GM12878 (cell line): ENCODE results near the gene LMO7. TPM values are rescaled to one million over a fixed set of nuclear protein-coding genes. Genes with fewer than 3 reads are reported as not detected.

Experiments
- ATAC-seq: fragments of 200-7000 bp; cut with Tn5 transposase; 3 replicates; pipeline ENCODE4 v1.9.1; 2020; ENCODE audit warnings: mild to moderate bottlenecking, moderate library complexity
- BruUV-seq: library from RNA; stranded (reverse); fragments of 400-500 nt; replicated peaks from 2 replicates; lab custom pipeline; 2021; lab: Mats Ljungman, UMichigan
- CTCF ChIA-PET: fragments of 300-600 bp; sonication (Branson Sonifier 250); formaldehyde crosslinking; extraction: SDS; loops from one replicate; lab custom pipeline; 2021; ENCODE audit warnings: inconsistent platforms; lab: Yijun Ruan, JAX
- POLR2A ChIA-PET: fragments of 350-600 bp; formaldehyde crosslinking; extraction: SDS; loops from one replicate; lab custom pipeline; 2021; ENCODE audit warnings: inconsistent platforms; lab: Charles Lee
- RAD21 ChIA-PET: fragments of 300-600 bp; sonication (Branson Sonifier 250); formaldehyde crosslinking; loops from one replicate; lab custom pipeline; 2023; ENCODE audit warnings: antibody characterized with exemption; ENCODE audit not compliant: unreplicated experiment; lab: Charles Lee
- SMC1A ChIA-PET: fragments of 300-600 bp; sonication (Branson Sonifier 250); formaldehyde crosslinking; loops from one replicate; lab custom pipeline; 2023; ENCODE audit not compliant: unreplicated experiment, uncharacterized antibody; lab: Charles Lee
- DNase-seq: peaks from one replicate; pipeline ENCODE4 v3.0.0-alpha.2; 2011; ENCODE audit warnings: low read depth, low spot score
- FAIRE-seq: peaks from 3 replicates; lab custom pipeline; 2011; peaks lifted over from hg19 to GRCh38; lab: Jason Lieb, UNC
- H2AFZ ChIP-seq: 2 replicates; pipeline ENCODE4 v1.6.0; 2011; ENCODE audit warnings: low read depth, low read length, control low read depth; ENCODE audit not compliant: control insufficient read depth
- H3K27ac ChIP-seq: 2 replicates; pipeline ENCODE4 v1.5.1; 2011; ENCODE audit warnings: control low read depth; ENCODE audit not compliant: control insufficient read depth, insufficient read depth
- H3K27me3 ChIP-seq, 2 experiments: replicated peaks in 1 of 2; 2 replicates each; pipeline versions ENCODE4 v1.6.0 to v1.6.1; 2011; ENCODE audit warnings: low read length in 1 of 2; ENCODE audit not compliant: control insufficient read depth in 2 of 2, insufficient read depth in 2 of 2
- H3K36me3 ChIP-seq, 2 experiments: 2 replicates each; pipeline ENCODE4 v1.5.1; 2011; ENCODE audit warnings: low read length in 1 of 2; ENCODE audit not compliant: control insufficient read depth in 2 of 2, insufficient read depth in 2 of 2
- H3K4me1 ChIP-seq: 2 replicates; pipeline ENCODE4 v1.6.1; 2011; ENCODE audit warnings: mild to moderate bottlenecking, low read length, moderate library complexity, mixed read lengths; ENCODE audit not compliant: control insufficient read depth, insufficient read depth
- H3K4me2 ChIP-seq: 2 replicates; pipeline ENCODE4 v1.6.0; 2011; ENCODE audit warnings: control low read depth; ENCODE audit not compliant: control insufficient read depth, insufficient read depth
- H3K4me3 ChIP-seq: fragments of 200-600 bp; sonication (generic); 2 replicates; pipeline ENCODE4 v1.5.1; 2016
- H3K79me2 ChIP-seq: 2 replicates; pipeline ENCODE4 v1.6.0; 2011; ENCODE audit warnings: low read length; ENCODE audit not compliant: control insufficient read depth, insufficient read depth
- H3K9ac ChIP-seq: 2 replicates; pipeline ENCODE4 v1.8.0; 2011; ENCODE audit warnings: low read length, control low read depth, mixed read lengths; ENCODE audit not compliant: control insufficient read depth, insufficient read depth
- H3K9me3 ChIP-seq: replicated peaks from 3 replicates; pipeline ENCODE4 v1.5.1; 2011; ENCODE audit warnings: mild to moderate bottlenecking, low read length; ENCODE audit not compliant: control insufficient read depth, insufficient read depth
- H4K20me1 ChIP-seq: 2 replicates; pipeline ENCODE4 v1.6.0; 2011; ENCODE audit not compliant: control insufficient read depth, insufficient read depth
- CBX5 ChIP-seq: sonication (generic); IDR thresholded peaks from 2 replicates; pipeline ENCODE4 v1.6.1; 2016; ENCODE audit warnings: low read depth, moderate library complexity, mild to moderate bottlenecking, inconsistent platforms
- EZH2 ChIP-seq: IDR thresholded peaks from 2 replicates; pipeline ENCODE4 v1.6.1; 2012; ENCODE audit warnings: low read depth, mild to moderate bottlenecking, control low read depth, inconsistent platforms, low read length, borderline replicate concordance; ENCODE audit not compliant: control insufficient read depth
- IKZF1 ChIP-seq: fragments of 450-650 bp; conservative IDR thresholded peaks from 2 replicates; pipeline ENCODE4 v1.6.1; 2017; ENCODE audit warnings: antibody characterized with exemption, mild to moderate bottlenecking
- IRF4 ChIP-seq: IDR thresholded peaks from 2 replicates; pipeline ENCODE4 v1.6.1; 2011; ENCODE audit warnings: low read depth, low read length
- MTA3 ChIP-seq: IDR thresholded peaks from 2 replicates; pipeline ENCODE4 v1.6.1; 2012; ENCODE audit warnings: low read length, inconsistent platforms, borderline replicate concordance
- NFIC ChIP-seq: IDR thresholded peaks from 2 replicates; pipeline ENCODE4 v1.6.1; 2012; ENCODE audit warnings: low read depth, mild to moderate bottlenecking, inconsistent platforms, low read length, moderate library complexity
- NFXL1 ChIP-seq: fragments of 450-650 bp; IDR thresholded peaks from 2 replicates; pipeline ENCODE4 v1.6.1; 2017; ENCODE audit warnings: antibody characterized with exemption, mild to moderate bottlenecking, borderline replicate concordance
- RFX5 ChIP-seq: IDR thresholded peaks from 2 replicates; pipeline ENCODE4 v1.6.1; 2011; ENCODE audit warnings: low read depth, low read length, improper control_type of control experiment
- SIN3A ChIP-seq: IDR thresholded peaks from 2 replicates; pipeline ENCODE4 v1.6.1; 2012; ENCODE audit warnings: low read depth, low read length, improper control_type of control experiment
- TARDBP ChIP-seq: IDR thresholded peaks from 2 replicates; pipeline ENCODE4 v1.6.1; 2016; ENCODE audit warnings: borderline replicate concordance
- USF2 ChIP-seq: IDR thresholded peaks from 2 replicates; pipeline ENCODE4 v1.6.1; 2011; ENCODE audit warnings: low read depth, low read length, improper control_type of control experiment, borderline replicate concordance
- YBX1 ChIP-seq: fragments of 450-650 bp; IDR thresholded peaks from 2 replicates; pipeline ENCODE4 v1.6.1; 2016; ENCODE audit warnings: antibody characterized with exemption
- ZBED1 ChIP-seq: IDR thresholded peaks from 2 replicates; pipeline ENCODE4 v1.6.1; 2016; ENCODE audit warnings: borderline replicate concordance
- ZBTB40 ChIP-seq: fragments of 450-650 bp; IDR thresholded peaks from 2 replicates; pipeline ENCODE4 v1.6.1; 2016; ENCODE audit warnings: mild to moderate bottlenecking, moderate library complexity, borderline replicate concordance
- WGBS: methylation state at CpG from one replicate; pipeline ENCODE4 v1.1.6; 2016; ENCODE audit warnings: low lambda C conversion rate; ENCODE audit not compliant: insufficient replicate concordance, insufficient coverage; ENCODE audit errors: missing lambda C conversion rate; 5-methylcytosine and 5-hydroxymethylcytosine counted together
- in situ Hi-C: fragments of 300-500 bp; cut with MboI; formaldehyde crosslinking; loops from 9 replicates; pipeline ENCODE4 v1.14.3; 2018; ENCODE audit warnings: mixed read lengths
- intact Hi-C: fragments of 100-400 bp; cut with micrococcal nuclease; formaldehyde crosslinking; loops from one replicate; pipeline ENCODE4 v1.14.2; 2022; ENCODE audit not compliant: unreplicated experiment
- polyA plus RNA-seq, 11 experiments: library from polyadenylated mRNA; depleted of rRNA in 4 of 11; unstranded in 6 of 11; stranded (reverse) in 5 of 11; fragments of >200 nt; fragmentation: Nextera tagmentation in 4 of 11; fragmentation: Illumina TruSeq in 1 of 11; extraction: Ambion mirVana in 4 of 11; extraction: Trizol in 1 of 11; gene quantifications; 1 replicate in 1 of 11; 2 replicates in 10 of 11; pipeline versions ENCODE4 v1.2.1 to v1.2.3, GENCODE V29; 2011 to 2016; ENCODE audit warnings: inconsistent platforms in 2 of 11, missing spikeins in 2 of 11, low read depth in 1 of 11
- total RNA-seq, 4 experiments: library from RNA; depleted of rRNA in 3 of 4; stranded (reverse); fragments of >200 nt in 3 of 4; fragmentation: Illumina TruSeq in 1 of 4; extraction: Trizol in 1 of 4; gene quantifications; 2 replicates each; pipeline versions ENCODE4 v1.2.1 to v1.2.3, GENCODE V29; 2013 to 2021

Gene LMO7
- total and polyA plus RNA-seq, 10 of the 15 experiments (the other 5 are each of a cell fraction or from before 2014, with no cell fraction given), result 8.5 to 67.8 (median 36.8) TPM

- Histone ChIP-seq H3K27me3 (no peaks in the 10 kb centered on the region), H4K20me1 (no peaks in the 10 kb centered on the region), H3K36me3 (no peaks in the 10 kb centered on the region), H3K27ac (no peak overlapping the region), H3K4me1 (no peaks in the 10 kb centered on the region), H2AFZ (no peak overlapping the region), H3K9me3 (no peaks in the 10 kb centered on the region), H3K9ac (no peak overlapping the region), H3K79me2 (no peaks in the 10 kb centered on the region), H3K4me2 (no peak overlapping the region), H3K4me3 (no peak overlapping the region)
- intact Hi-C loops (no loop called here), in situ Hi-C loops (no loop called here)
- DNase-seq (no peak), FAIRE-seq (no peak), ATAC-seq (no peak)
- ChIA-PET RAD21 (no interaction called here), POLR2A (no interaction called here), CTCF (interaction anchor here (1.0 kb wide), 1 partner anchor 26 kb away, joined by 3 read pairs; no protein-coding TSS in a partner anchor), SMC1A (interaction anchor here (1.0 to 2.0 kb wide), 2 partner anchors 19 to 20 kb away, joined by 3 to 6 read pairs; no protein-coding TSS in a partner anchor)
- TF ChIP-seq USF2, result no peak
- TF ChIP-seq CBX5, result no peak
- TF ChIP-seq NFXL1, result no peak
- no peak for TF ChIP-seq RFX5
- no peak for TF ChIP-seq SIN3A
- no peak for TF ChIP-seq IKZF1
- TF ChIP-seq NFIC, result no peak
- TF ChIP-seq ZBED1, result no peak
- TF ChIP-seq EZH2, result no peak
- TF ChIP-seq YBX1, result no peak
- no peak for TF ChIP-seq ZBTB40
- TF ChIP-seq TARDBP, result no peak
- TF ChIP-seq IRF4, result no peak
- no peak for TF ChIP-seq MTA3
- WGBS, result 100% methylated on average over 1 of the region's 1 CpG
- no TSS peak for BruUV-seq
Observed at GRCh38 chr13:75620020-75620419, 16.1 kb upstream of the LMO7 start.
